Activated T-helper 1 cell treated with anti-CD3 and anti-CD28 coated beads, Interleukin-12 subunit alpha, Interleukin-12 subunit beta, Interleukin-2, Interleukin-4 antibody, amounts not matched to agents 30 ng/mL and 10 ng/mL and 1 ng/mL, durations not matched to agents 14 hours and 24 hours and 36 hours (primary cell): ENCODE results near the gene DOCK10. TPM values are rescaled to one million over a fixed set of nuclear protein-coding genes. Genes with fewer than 3 reads are reported as not detected.
A peak's percentile ranks its signal among the peaks of the same experiment; 100 is the strongest.

Source experiments
- DNase-seq: peaks from one replicate; pipeline ENCODE4 v3.0.0; 2021; ENCODE audit warnings: low spot score
- H3K27ac Mint-ChIP-seq: one replicate; pipeline ENCODE4 v1.8.0; 2021; ENCODE audit warnings: mild to moderate bottlenecking, mixed read lengths
- H3K27me3 Mint-ChIP-seq: one replicate; pipeline ENCODE4 v1.8.0; 2022; ENCODE audit warnings: mild to moderate bottlenecking, moderate library complexity, mixed read lengths; ENCODE audit not compliant: insufficient read depth
- H3K36me3 Mint-ChIP-seq: one replicate; pipeline ENCODE4 v1.8.0; 2021; ENCODE audit warnings: low read depth, mixed read lengths
- H3K4me1 Mint-ChIP-seq: one replicate; pipeline ENCODE4 v1.8.0; 2021; ENCODE audit warnings: low read depth, mixed read lengths
- H3K4me3 Mint-ChIP-seq: one replicate; pipeline ENCODE4 v1.8.0; 2021; ENCODE audit warnings: mild to moderate bottlenecking, moderate library complexity, mixed read lengths
- H3K9me3 Mint-ChIP-seq: one replicate; pipeline ENCODE4 v1.8.0; 2021; ENCODE audit warnings: mixed read lengths
- intact Hi-C: fragments of 100-400 bp; cut with micrococcal nuclease; formaldehyde crosslinking; loops from one replicate; pipeline ENCODE4 v1.15.1; 2024
- total RNA-seq: library from RNA; stranded (reverse); gene quantifications from 2 replicates; pipeline ENCODE4 v1.2.3, GENCODE V29; 2022

Gene DOCK10
- total RNA-seq, 1 donor from 2014 or later = 159 TPM

- H3K36me3 Mint-ChIP-seq = peaks cover 80% of the 10 kb centered on the region
- H3K4me1 Mint-ChIP-seq = peaks cover 77% of the 10 kb centered on the region
- H3K9me3 Mint-ChIP-seq = no peaks in the 10 kb centered on the region
- peak overlapping the region; percentile 66 for H3K27ac Mint-ChIP-seq
- intact Hi-C loops = no loop called here
- no peaks in the 10 kb centered on the region for H3K27me3 Mint-ChIP-seq
- no peak overlapping the region for H3K4me3 Mint-ChIP-seq
- DNase-seq = no peak
Observed at GRCh38 chr2:224885291-224885690, 157.0 kb downstream of the DOCK10 start.

GRCh38 chr2:224884188-224884587 lies 158.1 kb downstream of the DOCK10 start:
- Mint-ChIP-seq H3K4me1 (peaks cover 70% of the 10 kb centered on the region), H3K4me3 (no peak overlapping the region), H3K36me3 (peaks cover 75% of the 10 kb centered on the region), H3K27ac (no peak overlapping the region), H3K9me3 (no peaks in the 10 kb centered on the region), H3K27me3 (no peaks in the 10 kb centered on the region)
- intact Hi-C loops = no loop called here
- DNase-seq = no peak

GRCh38 chr2:224883700-224884099 lies 158.6 kb downstream of the DOCK10 start:
- H3K27me3 Mint-ChIP-seq = no peaks in the 10 kb centered on the region
- H3K4me3 Mint-ChIP-seq = no peak overlapping the region
- intact Hi-C loops = no loop called here
- H3K9me3 Mint-ChIP-seq = no peaks in the 10 kb centered on the region
- peaks cover 69% of the 10 kb centered on the region for H3K4me1 Mint-ChIP-seq
- DNase-seq = no peak
- H3K27ac Mint-ChIP-seq = no peak overlapping the region
- H3K36me3 Mint-ChIP-seq = peaks cover 76% of the 10 kb centered on the region

GRCh38 chr2:224883172-224883516 lies 159.1 kb downstream of the DOCK10 start:
- intact Hi-C loops = no loop called here
- DNase-seq = no peak
- peaks cover 64% of the 10 kb centered on the region for H3K4me1 Mint-ChIP-seq
- no peak overlapping the region for H3K27ac Mint-ChIP-seq
- H3K9me3 Mint-ChIP-seq = no peaks in the 10 kb centered on the region
- no peak overlapping the region for H3K4me3 Mint-ChIP-seq
- no peaks in the 10 kb centered on the region for H3K27me3 Mint-ChIP-seq
- peaks cover 74% of the 10 kb centered on the region for H3K36me3 Mint-ChIP-seq

GRCh38 chr2:224882291-224883171 lies 159.7 kb downstream of the DOCK10 start:
- Mint-ChIP-seq H3K27me3 (no peaks in the 10 kb centered on the region), H3K4me3 (no peak overlapping the region), H3K9me3 (no peaks in the 10 kb centered on the region), H3K27ac (peak overlapping the region; percentile 23), H3K36me3 (peaks cover 76% of the 10 kb centered on the region), H3K4me1 (peaks cover 58% of the 10 kb centered on the region)
- intact Hi-C loops = no loop called here
- no peak for DNase-seq

GRCh38 chr2:224881846-224882245 lies 160.4 kb downstream of the DOCK10 start:
- DNase-seq = no peak
- Mint-ChIP-seq H3K9me3 (no peaks in the 10 kb centered on the region), H3K27ac (no peak overlapping the region), H3K27me3 (no peaks in the 10 kb centered on the region), H3K4me3 (peak overlapping the region; percentile 12), H3K36me3 (peaks cover 76% of the 10 kb centered on the region), H3K4me1 (peaks cover 58% of the 10 kb centered on the region)
- intact Hi-C loops = no loop called here

- Mint-ChIP-seq H3K4me3 (no peak overlapping the region), H3K9me3 (peaks cover 2% of the 10 kb centered on the region), H3K36me3 (peaks cover 71% of the 10 kb centered on the region), H3K27ac (peak overlapping the region; percentile 59), H3K4me1 (peaks cover 32% of the 10 kb centered on the region), H3K27me3 (no peaks in the 10 kb centered on the region)
- intact Hi-C loops = loop anchor here (10.0 kb wide), 1 partner anchor 72 kb away; no protein-coding TSS in a partner anchor
- DNase-seq = no peak
Observed at GRCh38 chr2:224876522-224876921, 165.7 kb downstream of the DOCK10 start.

GRCh38 chr2:224875841-224876240 lies 166.4 kb downstream of the DOCK10 start:
- Mint-ChIP-seq H3K27ac (no peak overlapping the region), H3K9me3 (peaks cover 8% of the 10 kb centered on the region), H3K4me1 (peaks cover 25% of the 10 kb centered on the region), H3K4me3 (no peak overlapping the region), H3K36me3 (peaks cover 72% of the 10 kb centered on the region), H3K27me3 (no peaks in the 10 kb centered on the region)
- DNase-seq = no peak
- intact Hi-C loops = loop anchor here (10.0 kb wide), 1 partner anchor 71 kb away; no protein-coding TSS in a partner anchor

GRCh38 chr2:224875153-224875552 lies 167.1 kb downstream of the DOCK10 start:
- H3K9me3 Mint-ChIP-seq = peaks cover 11% of the 10 kb centered on the region
- intact Hi-C loops = loop anchor here (10.0 kb wide), 1 partner anchor 70 kb away; no protein-coding TSS in a partner anchor
- H3K4me1 Mint-ChIP-seq = peaks cover 18% of the 10 kb centered on the region
- H3K27me3 Mint-ChIP-seq = no peaks in the 10 kb centered on the region
- no peak overlapping the region for H3K4me3 Mint-ChIP-seq
- H3K36me3 Mint-ChIP-seq = peaks cover 71% of the 10 kb centered on the region
- no peak overlapping the region for H3K27ac Mint-ChIP-seq
- DNase-seq = no peak

GRCh38 chr2:224871813-224872212 lies 170.5 kb downstream of the DOCK10 start:
- Mint-ChIP-seq H3K27ac (peak overlapping the region; percentile 2), H3K4me3 (no peak overlapping the region), H3K36me3 (peaks cover 74% of the 10 kb centered on the region), H3K27me3 (no peaks in the 10 kb centered on the region), H3K9me3 (peaks cover 11% of the 10 kb centered on the region), H3K4me1 (peaks cover 11% of the 10 kb centered on the region)
- DNase-seq = no peak
- intact Hi-C loops = loop anchor here (10.0 kb wide), 1 partner anchor 67 kb away; no protein-coding TSS in a partner anchor

GRCh38 chr2:224870341-224870740 lies 171.9 kb downstream of the DOCK10 start:
- Mint-ChIP-seq H3K4me3 (no peak overlapping the region), H3K4me1 (no peaks in the 10 kb centered on the region), H3K9me3 (peaks cover 11% of the 10 kb centered on the region), H3K27me3 (no peaks in the 10 kb centered on the region), H3K27ac (peak overlapping the region; percentile 31), H3K36me3 (peaks cover 73% of the 10 kb centered on the region)
- DNase-seq = no peak
- intact Hi-C loops = loop anchor here (10.0 kb wide), 1 partner anchor 66 kb away; no protein-coding TSS in a partner anchor

- no peak overlapping the region for H3K4me3 Mint-ChIP-seq
- H3K27me3 Mint-ChIP-seq = no peaks in the 10 kb centered on the region
- no peak overlapping the region for H3K27ac Mint-ChIP-seq
- no peak for DNase-seq
- H3K36me3 Mint-ChIP-seq = peaks cover 73% of the 10 kb centered on the region
- H3K9me3 Mint-ChIP-seq = peaks cover 11% of the 10 kb centered on the region
- no peaks in the 10 kb centered on the region for H3K4me1 Mint-ChIP-seq
- intact Hi-C loops = loop anchor here (10.0 kb wide), 1 partner anchor 65 kb away; no protein-coding TSS in a partner anchor
Observed at GRCh38 chr2:224869601-224870233, 172.6 kb downstream of the DOCK10 start.

GRCh38 chr2:224865016-224865415 lies 177.3 kb downstream of the DOCK10 start:
- Mint-ChIP-seq H3K36me3 (peaks cover 56% of the 10 kb centered on the region), H3K4me3 (no peak overlapping the region), H3K27ac (no peak overlapping the region), H3K4me1 (no peaks in the 10 kb centered on the region), H3K27me3 (no peaks in the 10 kb centered on the region), H3K9me3 (no peaks in the 10 kb centered on the region)
- intact Hi-C loops = no loop called here
- DNase-seq = no peak
